BE2C (cell line): ENCODE data around the gene PRR5L. TPM values are rescaled to one million over a fixed set of nuclear protein-coding genes. Genes with fewer than 3 reads are reported as not detected.

ENCODE experiments used
- DNase-seq: peaks from one replicate; pipeline ENCODE4 v3.0.0-alpha.2; 2020
- H3K27me3 ChIP-seq: fragments of 250-450 bp; sonication (Bioruptor Pico); 2 replicates; pipeline ENCODE4 v1.5.1; 2020; ENCODE audit warnings: mild to moderate bottlenecking
- H3K36me3 ChIP-seq: fragments of 250-450 bp; sonication (Bioruptor Pico); 2 replicates; pipeline ENCODE4 v1.5.1; 2020; ENCODE audit warnings: mild to moderate bottlenecking
- H3K4me1 ChIP-seq: fragments of 250-450 bp; sonication (Bioruptor Pico); 2 replicates; pipeline ENCODE4 v1.5.1; 2020
- H3K4me3 ChIP-seq: 2 replicates; pipeline ENCODE4 v1.5.1; 2011; ENCODE audit warnings: low read depth, low read length
- H3K9me3 ChIP-seq: fragments of 250-450 bp; sonication (Bioruptor Pico); 2 replicates; pipeline ENCODE4 v1.5.1; 2020
- polyA plus RNA-seq: library from polyadenylated mRNA; unstranded; fragments of >200 nt; gene quantifications from one replicate; pipeline ENCODE4 v1.2.1, GENCODE V29; 2012; ENCODE audit warnings: low read depth, missing spikeins; ENCODE audit not compliant: insufficient read length, insufficient read depth
- TF ChIP-seq, protein P1 (sequence below): IDR thresholded peaks from 2 replicates; pipeline ENCODE4 v1.5.1; 2012; ENCODE audit warnings: mild to moderate bottlenecking, low read depth, low read length

PRR5L gene, protein sequence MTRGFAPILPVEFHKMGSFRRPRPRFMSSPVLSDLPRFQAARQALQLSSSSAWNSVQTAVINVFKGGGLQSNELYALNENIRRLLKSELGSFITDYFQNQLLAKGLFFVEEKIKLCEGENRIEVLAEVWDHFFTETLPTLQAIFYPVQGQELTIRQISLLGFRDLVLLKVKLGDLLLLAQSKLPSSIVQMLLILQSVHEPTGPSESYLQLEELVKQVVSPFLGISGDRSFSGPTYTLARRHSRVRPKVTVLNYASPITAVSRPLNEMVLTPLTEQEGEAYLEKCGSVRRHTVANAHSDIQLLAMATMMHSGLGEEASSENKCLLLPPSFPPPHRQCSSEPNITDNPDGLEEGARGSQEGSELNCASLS
- 1.5 TPM for polyA plus RNA-seq

DNA sequence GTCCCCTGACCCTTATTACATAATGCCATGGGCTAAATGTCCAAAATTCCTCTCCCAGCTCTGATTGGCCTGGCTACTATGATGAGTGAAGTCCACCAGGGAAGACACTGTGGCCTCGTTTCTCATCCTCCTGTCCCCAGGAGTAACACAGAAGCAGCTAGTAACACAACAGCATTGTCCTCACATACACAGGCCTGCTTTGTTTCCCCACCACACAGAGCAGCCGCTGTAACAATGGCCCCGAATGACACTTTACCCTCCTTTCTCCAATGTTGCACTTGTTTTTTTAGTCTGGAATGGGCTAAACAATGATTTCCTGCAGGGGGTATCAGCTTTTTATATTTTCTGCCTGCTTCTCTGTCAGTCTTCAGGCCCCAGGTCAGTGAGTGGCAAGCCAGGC lies at the start of gene PRR5L:
TSS of gene PRR5L (plus strand) at position 363 of the 400 bp plus-strand sequence. CDS start 104,834 bp downstream, outside the sequence.
- no peak for DNase-seq
- Histone ChIP-seq H3K9me3 (no peaks in the 10 kb centered on the region), H3K4me3 (no peak within 1 kb of the TSS), H3K36me3 (no peaks in the 10 kb centered on the region), H3K4me1 (no peaks in the 10 kb centered on the region), H3K27me3 (no peaks in the 10 kb centered on the region)
- TF ChIP-seq, protein P1, sequence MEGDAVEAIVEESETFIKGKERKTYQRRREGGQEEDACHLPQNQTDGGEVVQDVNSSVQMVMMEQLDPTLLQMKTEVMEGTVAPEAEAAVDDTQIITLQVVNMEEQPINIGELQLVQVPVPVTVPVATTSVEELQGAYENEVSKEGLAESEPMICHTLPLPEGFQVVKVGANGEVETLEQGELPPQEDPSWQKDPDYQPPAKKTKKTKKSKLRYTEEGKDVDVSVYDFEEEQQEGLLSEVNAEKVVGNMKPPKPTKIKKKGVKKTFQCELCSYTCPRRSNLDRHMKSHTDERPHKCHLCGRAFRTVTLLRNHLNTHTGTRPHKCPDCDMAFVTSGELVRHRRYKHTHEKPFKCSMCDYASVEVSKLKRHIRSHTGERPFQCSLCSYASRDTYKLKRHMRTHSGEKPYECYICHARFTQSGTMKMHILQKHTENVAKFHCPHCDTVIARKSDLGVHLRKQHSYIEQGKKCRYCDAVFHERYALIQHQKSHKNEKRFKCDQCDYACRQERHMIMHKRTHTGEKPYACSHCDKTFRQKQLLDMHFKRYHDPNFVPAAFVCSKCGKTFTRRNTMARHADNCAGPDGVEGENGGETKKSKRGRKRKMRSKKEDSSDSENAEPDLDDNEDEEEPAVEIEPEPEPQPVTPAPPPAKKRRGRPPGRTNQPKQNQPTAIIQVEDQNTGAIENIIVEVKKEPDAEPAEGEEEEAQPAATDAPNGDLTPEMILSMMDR = no peak

DNA sequence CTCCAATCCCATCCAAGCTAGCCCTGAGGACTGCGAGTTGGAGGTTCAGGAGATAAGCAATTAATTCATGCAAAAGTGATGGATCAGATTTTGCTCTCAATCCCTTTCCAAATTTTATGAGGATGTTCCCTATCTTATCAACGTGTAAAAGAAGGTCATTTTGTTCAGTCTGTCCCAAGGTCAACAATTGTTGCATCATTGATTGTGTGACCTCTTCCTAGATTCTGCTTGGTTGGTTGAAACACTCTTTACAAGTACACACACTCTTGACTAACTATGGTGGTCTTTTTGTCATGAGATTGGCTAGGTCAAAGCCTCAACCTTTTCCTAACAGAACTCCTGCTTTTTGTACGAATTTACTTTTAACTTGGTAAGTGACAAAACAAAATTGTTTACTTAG lies 48.6 kb upstream of the PRR5L start:
- Histone ChIP-seq H3K27me3 (no peaks in the 10 kb centered on the region), H3K9me3 (no peaks in the 10 kb centered on the region), H3K36me3 (no peaks in the 10 kb centered on the region), H3K4me1 (no peaks in the 10 kb centered on the region), H3K4me3 (no peak overlapping the region)
- TF ChIP-seq, protein P1 = no peak
- DNase-seq = no peak

DNA sequence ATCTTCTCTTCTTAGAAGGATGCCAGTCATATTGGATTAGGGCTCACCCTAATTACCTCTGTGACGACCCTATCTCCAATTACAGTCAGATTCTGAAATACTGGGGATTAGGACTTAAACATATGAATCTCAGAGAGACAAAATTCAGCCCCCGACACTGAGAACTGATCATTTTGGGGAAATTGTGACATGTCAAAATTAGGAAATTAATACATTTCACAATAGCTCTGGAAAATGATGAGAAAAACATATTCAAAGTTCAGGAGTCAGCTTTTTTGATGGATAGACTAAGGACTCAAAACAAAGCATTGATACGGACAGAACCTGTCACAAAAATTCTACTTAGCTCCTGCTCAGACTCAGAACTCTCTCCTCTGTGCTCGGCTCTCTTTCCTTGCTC lies 47.7 kb upstream of the PRR5L start:
- no peak for DNase-seq

DNA sequence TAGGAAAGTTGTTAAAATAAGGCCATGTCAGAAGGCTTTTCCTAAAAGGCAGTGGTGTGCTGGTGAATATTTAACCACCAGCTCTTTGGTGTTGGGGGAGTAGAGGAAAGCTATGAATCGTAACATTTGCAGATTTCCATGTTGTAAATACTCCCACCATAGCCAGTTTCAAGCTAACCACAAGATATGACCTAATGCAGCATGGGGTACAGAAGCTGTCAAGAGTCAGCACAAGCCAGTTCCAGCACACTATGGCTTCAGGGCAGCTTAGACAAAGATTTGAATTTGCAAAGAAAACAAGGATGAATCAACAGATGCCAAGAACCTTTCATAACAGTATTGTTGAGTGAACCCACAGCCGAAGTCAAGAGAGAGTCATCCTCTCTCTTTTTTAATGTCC lies 46.8 kb upstream of the PRR5L start:
- TF ChIP-seq, protein P1 = no peak
- no peak for DNase-seq
- peaks cover 5% of the 10 kb centered on the region; the same call in 1 of the 2 replicates for H3K4me1 ChIP-seq
- H3K9me3 ChIP-seq = no peaks in the 10 kb centered on the region
- H3K4me3 ChIP-seq = no peak overlapping the region
- no peaks in the 10 kb centered on the region for H3K36me3 ChIP-seq
- H3K27me3 ChIP-seq = no peaks in the 10 kb centered on the region

More for the DNA sequence above, 47.7 kb upstream of the PRR5L start:
- TF ChIP-seq, protein P1 = no peak
- H3K36me3 ChIP-seq = no peaks in the 10 kb centered on the region
- H3K4me1 ChIP-seq = peaks cover under 1% of the 10 kb centered on the region; the same call in 1 of the 2 replicates
- no peaks in the 10 kb centered on the region for H3K9me3 ChIP-seq
- H3K27me3 ChIP-seq = no peaks in the 10 kb centered on the region
- no peak overlapping the region for H3K4me3 ChIP-seq

DNA sequence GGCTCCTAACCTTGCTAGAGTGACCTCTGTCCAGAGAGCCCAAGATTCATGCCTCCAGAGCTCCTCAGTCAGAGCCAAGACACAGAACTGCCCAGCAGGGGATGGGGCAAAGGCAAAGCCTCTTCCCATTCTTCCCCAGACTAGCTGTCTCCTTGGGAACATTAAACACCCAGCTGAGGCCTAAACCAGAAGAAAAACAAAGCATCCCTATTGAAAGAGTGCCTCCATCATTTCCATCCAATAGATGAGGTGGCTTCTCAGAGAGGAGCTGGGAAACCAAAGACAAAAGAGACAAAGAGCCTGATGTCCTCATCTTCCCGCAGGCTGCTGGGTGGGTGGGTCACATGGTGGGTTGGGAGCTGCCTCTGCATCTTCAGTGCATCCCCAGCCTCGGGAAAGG lies 44.3 kb upstream of the PRR5L start:
- Histone ChIP-seq H3K9me3 (no peaks in the 10 kb centered on the region), H3K4me3 (no peak overlapping the region), H3K27me3 (no peaks in the 10 kb centered on the region), H3K4me1 (peaks cover 5% of the 10 kb centered on the region; the same call in 1 of the 2 replicates), H3K36me3 (no peaks in the 10 kb centered on the region)
- no peak for DNase-seq
- TF ChIP-seq, protein P1 = no peak

DNA sequence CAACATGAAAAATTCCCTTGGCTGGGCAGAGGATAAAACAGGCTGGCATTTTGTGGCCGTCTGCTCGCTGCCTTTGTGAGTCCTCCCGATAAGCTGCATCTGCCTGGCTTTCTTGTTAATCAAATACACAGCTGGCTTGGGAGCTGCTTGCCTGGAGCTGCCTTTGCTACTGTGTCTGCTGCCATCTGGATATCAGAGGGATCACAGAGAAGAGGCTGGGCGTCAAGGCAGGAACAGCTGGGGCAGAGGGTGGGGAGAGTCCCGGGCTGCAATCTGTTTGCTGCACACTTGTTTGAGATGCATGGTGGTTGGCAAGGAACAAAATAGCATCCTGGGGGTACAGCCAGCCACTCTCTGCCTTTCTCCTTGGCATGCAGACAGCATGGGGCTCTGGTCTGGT lies 42.9 kb upstream of the PRR5L start:
- H3K27me3 ChIP-seq = no peaks in the 10 kb centered on the region
- peaks cover 5% of the 10 kb centered on the region; the same call in 1 of the 2 replicates for H3K4me1 ChIP-seq
- peak; percentile 80 for DNase-seq
- no peaks in the 10 kb centered on the region for H3K9me3 ChIP-seq
- TF ChIP-seq, protein P1 = no peak
- no peaks in the 10 kb centered on the region for H3K36me3 ChIP-seq
- no peak overlapping the region for H3K4me3 ChIP-seq
